AG04450 (cell line): ENCODE results near the gene ANXA2. TPM values are rescaled to one million over a fixed set of nuclear protein-coding genes. Genes with fewer than 3 reads are reported as not detected.
"Not testable (repeated sequence)": the region's sequence is repeated elsewhere in the genome, so short reads cannot be mapped to it uniquely, and the experiment has no call there.

Experiments used
- CTCF ChIA-PET: fragments of 300-600, 350-600 bp; formaldehyde crosslinking; extraction: SDS; loops from one replicate; lab custom pipeline; 2022; ENCODE audit warnings: antibody characterized with exemption, inconsistent platforms; lab: Charles Lee
- POLR2A ChIA-PET: fragments of 350-600 bp; formaldehyde crosslinking; extraction: SDS; loops from one replicate; lab custom pipeline; 2021; ENCODE audit warnings: antibody characterized with exemption, inconsistent platforms; lab: Yijun Ruan, JAX
- DNase-seq: peaks from one replicate; pipeline ENCODE4 v3.0.0-alpha.2; 2011; ENCODE audit warnings: low read depth, low spot score
- H3K27ac ChIP-seq: one replicate; pipeline ENCODE4 v1.5.1; 2012; ENCODE audit warnings: low read depth, low read length, control low read depth
- H3K27me3 ChIP-seq: one replicate; pipeline ENCODE4 v1.6.0; 2012; ENCODE audit warnings: low read length; ENCODE audit not compliant: control insufficient read depth, insufficient read depth
- H3K4me3 ChIP-seq: 2 replicates; pipeline ENCODE4 v1.5.1; 2011; ENCODE audit warnings: mild to moderate bottlenecking, low read depth, low read length, control low read depth
- H3K9me3 ChIP-seq: 2 replicates; pipeline ENCODE4 v1.5.1; 2012; ENCODE audit warnings: low read length; ENCODE audit not compliant: control insufficient read depth, insufficient read depth
- polyA plus RNA-seq: library from polyadenylated mRNA; depleted of rRNA; stranded (reverse); fragments of >200 nt; gene quantifications from 2 replicates; pipeline ENCODE4 v1.2.3, GENCODE V29; 2011
- TF ChIP-seq, protein P1 (sequence below): IDR thresholded peaks from 2 replicates; pipeline ENCODE4 v1.5.1; 2011; ENCODE audit warnings: low read depth, low read length, control low read depth, inconsistent platforms

Gene ANXA2
- polyA plus RNA-seq, 1 experiment = 4,537 TPM

- Histone ChIP-seq H3K4me3 (no peak overlapping the region), H3K9me3 (no peaks in the 10 kb centered on the region), H3K27ac (no peak overlapping the region), H3K27me3 (no peaks in the 10 kb centered on the region)
- TF ChIP-seq, protein P1, sequence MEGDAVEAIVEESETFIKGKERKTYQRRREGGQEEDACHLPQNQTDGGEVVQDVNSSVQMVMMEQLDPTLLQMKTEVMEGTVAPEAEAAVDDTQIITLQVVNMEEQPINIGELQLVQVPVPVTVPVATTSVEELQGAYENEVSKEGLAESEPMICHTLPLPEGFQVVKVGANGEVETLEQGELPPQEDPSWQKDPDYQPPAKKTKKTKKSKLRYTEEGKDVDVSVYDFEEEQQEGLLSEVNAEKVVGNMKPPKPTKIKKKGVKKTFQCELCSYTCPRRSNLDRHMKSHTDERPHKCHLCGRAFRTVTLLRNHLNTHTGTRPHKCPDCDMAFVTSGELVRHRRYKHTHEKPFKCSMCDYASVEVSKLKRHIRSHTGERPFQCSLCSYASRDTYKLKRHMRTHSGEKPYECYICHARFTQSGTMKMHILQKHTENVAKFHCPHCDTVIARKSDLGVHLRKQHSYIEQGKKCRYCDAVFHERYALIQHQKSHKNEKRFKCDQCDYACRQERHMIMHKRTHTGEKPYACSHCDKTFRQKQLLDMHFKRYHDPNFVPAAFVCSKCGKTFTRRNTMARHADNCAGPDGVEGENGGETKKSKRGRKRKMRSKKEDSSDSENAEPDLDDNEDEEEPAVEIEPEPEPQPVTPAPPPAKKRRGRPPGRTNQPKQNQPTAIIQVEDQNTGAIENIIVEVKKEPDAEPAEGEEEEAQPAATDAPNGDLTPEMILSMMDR = 0 out of 2 replicates have a peak, but pooled peaks have one; percentile 8
- no peak for DNase-seq
- ChIA-PET CTCF (no interaction called here), POLR2A (no interaction called here)
These were observed 57.4 kb downstream of the ANXA2 start for GRCh38 chr15:60340207-60340921.

DNA sequence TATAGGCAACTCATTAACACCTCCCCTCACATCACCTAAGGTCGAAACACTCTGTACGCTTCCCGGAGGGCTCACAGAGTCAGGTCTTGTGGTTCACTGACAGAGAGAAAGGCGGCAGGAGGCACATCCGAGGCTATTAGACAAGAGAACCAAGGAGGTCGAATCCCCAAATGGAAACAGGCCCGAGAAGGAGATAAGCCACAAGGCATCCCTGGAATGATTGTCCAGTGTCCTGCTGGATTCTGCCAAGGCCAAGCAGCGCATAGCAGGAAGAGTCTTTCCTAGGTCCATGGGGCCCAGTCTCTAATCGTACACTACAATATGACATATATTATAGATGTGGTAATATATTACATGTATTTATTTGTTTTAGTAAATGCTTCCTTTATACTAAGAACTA lies 58.5 kb downstream of the ANXA2 start:
- no peak overlapping the region for H3K27ac ChIP-seq
- CTCF ChIA-PET = interaction anchor here (1.2 kb wide), 1 partner anchor 11 kb away, joined by 5 read pairs; no protein-coding TSS in a partner anchor
- POLR2A ChIA-PET = no interaction called here

GRCh38 chr15:60338810-60339209 lies 59.0 kb downstream of the ANXA2 start:
- CTCF ChIA-PET = interaction anchor here (1.2 kb wide), 1 partner anchor 10 kb away, joined by 5 read pairs; no protein-coding TSS in a partner anchor
- POLR2A ChIA-PET = no interaction called here
- TF ChIP-seq, protein P1 = no peak
- Histone ChIP-seq H3K4me3 (no peak overlapping the region), H3K27ac (no peak overlapping the region), H3K9me3 (no peaks in the 10 kb centered on the region), H3K27me3 (no peaks in the 10 kb centered on the region)
- no peak for DNase-seq

More for the DNA sequence above, 58.5 kb downstream of the ANXA2 start:
- Histone ChIP-seq H3K4me3 (no peak overlapping the region), H3K9me3 (no peaks in the 10 kb centered on the region), H3K27me3 (no peaks in the 10 kb centered on the region)
- TF ChIP-seq, protein P1 = no peak
- no peak for DNase-seq

GRCh38 chr15:60337076-60337475 lies 60.7 kb downstream of the ANXA2 start:
- DNase-seq = no peak
- Histone ChIP-seq H3K27ac (no peak overlapping the region), H3K4me3 (no peak overlapping the region), H3K9me3 (no peaks in the 10 kb centered on the region), H3K27me3 (no peaks in the 10 kb centered on the region)
- ChIA-PET POLR2A (no interaction called here), CTCF (interaction anchor here (1.0 to 1.9 kb wide), 3 partner anchors 8 to 184 kb away, joined by 3 to 11 read pairs (median 3); no protein-coding TSS in a partner anchor)
- TF ChIP-seq, protein P1 = no peak

DNA sequence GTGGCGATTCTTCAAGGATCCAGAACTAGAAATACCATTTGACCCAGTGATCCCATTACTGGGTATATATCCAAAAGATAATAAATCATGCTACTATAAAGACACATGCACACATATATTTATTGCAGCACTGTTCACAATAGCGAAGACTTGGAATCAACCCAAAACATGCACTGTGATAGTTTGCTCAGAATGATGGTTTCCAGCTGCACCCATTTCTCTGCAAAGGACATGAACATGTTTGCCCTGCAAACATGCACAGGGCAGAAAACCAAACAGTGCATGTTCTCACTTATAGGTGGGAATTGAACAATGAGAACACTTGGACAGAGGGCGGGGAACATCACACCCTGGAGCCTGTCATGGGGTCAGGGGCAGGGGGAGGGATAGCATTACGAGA lies 62.5 kb downstream of the ANXA2 start:
- CTCF ChIA-PET = interaction anchor here (1.2 to 1.9 kb wide), 2 partner anchors 8 to 24 kb away, joined by 5 to 11 read pairs; no protein-coding TSS in a partner anchor
- H3K4me3 ChIP-seq, H3K27ac ChIP-seq, H3K27me3 ChIP-seq, POLR2A ChIA-PET, H3K9me3 ChIP-seq, DNase-seq: not testable (repeated sequence)
